NCI-H1092 (cell line): ENCODE results near the gene WNT6.

ENCODE experiments used
- DNase-seq: peaks from one replicate; lab custom pipeline; 2025; lab: John Stamatoyannopoulos, UW

The WNT6 gene

DNA sequence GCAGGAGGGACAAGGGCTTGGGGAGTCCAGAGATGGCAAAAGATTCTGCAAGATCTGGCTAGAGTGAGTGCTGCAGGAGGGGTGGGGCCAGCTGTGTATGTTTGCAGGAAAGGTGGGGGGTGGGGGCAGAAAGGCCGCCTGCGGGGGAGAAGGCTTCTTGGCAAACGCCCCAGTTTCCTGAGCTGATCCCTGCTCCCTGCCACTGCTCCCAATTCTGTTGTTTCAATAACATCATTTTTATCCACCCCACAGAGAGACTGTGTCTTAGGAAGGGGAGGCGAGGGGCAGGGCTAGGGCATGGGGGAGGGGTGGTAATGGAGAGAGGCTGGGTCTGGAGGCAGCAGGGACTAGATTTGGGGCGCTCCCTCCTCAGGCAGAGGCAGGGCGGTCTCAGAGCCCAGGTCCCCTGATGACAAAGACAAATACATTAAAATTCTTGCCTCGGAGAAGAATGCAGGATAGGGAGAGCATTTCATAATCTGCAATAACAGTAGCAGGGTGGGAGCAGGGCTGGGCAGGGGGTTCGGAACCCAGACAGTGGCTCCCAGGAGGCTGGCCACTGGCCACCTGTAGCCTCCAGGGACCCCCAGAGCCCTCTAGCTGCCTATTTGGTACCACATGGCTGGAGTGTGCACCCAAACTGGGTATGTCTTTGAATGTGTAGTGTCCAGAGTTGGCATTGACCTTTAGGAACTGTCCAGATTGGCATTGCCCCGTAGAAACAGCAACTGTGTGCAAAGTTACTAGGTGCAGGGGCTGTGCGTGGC is 2.1 kb upstream of the WNT6 start:
- no peak for DNase-seq

DNA sequence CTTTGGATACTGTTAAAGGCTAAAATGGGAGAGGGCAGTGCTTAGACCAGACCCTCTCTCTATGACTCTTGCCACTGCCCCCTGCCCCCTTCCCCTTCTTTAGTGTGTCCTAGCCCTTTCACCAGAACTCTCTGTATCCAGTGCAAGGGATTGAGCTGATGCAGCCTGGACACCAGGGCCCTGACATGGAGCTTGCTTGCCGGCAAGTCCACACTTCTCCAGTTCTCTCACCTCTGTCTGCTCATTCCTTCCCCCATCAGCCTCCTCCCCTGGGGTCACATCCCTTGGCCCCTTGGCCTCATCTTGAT is 1.5 kb upstream of the WNT6 start:
- DNase-seq: no peak

- DNase-seq: no peak
These were observed 692 bp upstream of the WNT6 start for GRCh38 chr2:218858671-218859555.

DNA sequence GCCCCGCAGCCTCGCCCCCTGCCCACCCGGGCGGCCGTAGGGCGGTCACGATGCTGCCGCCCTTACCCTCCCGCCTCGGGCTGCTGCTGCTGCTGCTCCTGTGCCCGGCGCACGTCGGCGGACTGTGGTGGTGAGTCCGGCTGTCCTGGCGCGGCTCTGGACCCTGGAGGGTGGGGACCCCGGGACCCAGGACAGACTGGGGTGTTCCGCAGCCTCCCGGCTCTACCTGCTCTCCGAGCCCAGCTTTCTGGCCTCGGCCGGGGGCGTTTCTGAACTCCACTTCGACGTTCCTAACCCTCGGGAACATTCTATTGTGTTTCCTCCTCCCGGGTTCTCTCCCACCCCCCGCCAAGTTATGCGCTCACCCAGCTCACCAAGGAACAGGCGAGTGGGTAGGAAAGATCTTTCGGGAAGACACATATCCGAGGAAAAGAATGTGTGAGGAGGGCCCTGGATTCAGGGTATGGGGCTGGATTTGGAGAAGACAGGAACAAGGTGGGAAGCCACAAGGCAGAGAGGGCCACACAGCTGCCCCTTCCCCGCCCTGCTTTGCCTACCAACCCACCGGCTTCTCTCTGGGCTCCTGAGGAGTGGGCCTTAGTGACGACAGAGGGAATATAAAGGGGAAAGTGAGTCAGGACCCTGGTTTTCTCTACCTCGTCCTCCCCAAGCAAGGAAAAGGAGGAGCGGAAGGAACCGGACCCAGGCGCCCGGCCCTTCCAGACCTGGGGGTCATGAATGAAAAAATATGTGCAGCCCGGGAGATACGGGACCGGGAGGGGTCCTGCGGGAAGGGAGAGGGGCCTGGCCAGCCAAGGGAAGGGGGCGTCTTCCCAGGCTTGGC is 605 bp downstream of the WNT6 start:
- DNase-seq: no peak

GRCh38 chr2:218860950-218861381 is 1.4 kb downstream of the WNT6 start:
- DNase-seq: peak; percentile 58

DNA sequence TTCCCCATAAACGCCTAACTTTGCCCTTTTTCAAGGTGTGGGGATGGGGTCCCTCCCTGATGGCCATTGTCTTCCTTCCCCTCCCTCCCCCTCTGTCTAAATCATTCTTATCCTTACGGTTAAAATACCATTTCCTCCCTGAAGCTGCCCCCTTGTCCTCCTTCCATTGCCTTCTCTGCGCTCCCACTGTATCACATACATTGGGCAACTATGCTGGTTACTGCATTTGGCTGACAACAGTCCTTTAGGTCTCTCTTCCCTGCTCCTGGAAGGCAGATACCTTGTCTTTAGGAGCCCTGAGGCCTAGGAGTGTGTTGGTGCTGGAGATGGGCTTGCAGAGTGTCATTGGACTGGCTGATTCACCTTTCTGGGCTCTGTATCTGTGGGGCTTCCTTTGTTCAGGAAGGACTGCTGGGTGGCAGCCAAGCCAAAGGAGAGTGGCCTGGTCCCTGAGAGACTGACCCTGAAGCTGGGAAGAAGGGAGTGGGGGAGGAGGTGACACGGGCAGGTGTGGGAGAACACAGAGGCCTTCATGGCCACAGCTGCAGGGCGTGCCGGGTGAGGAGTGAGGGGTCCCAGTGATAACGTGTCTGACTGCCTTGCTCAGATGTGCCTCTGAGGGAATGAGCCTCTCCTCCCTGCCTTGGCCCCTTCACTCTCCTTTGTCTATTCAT is 2.2 kb downstream of the WNT6 start:
- no peak for DNase-seq

GRCh38 chr2:218863021-218863520 is 3.5 kb downstream of the WNT6 start:
- DNase-seq: no peak

DNA sequence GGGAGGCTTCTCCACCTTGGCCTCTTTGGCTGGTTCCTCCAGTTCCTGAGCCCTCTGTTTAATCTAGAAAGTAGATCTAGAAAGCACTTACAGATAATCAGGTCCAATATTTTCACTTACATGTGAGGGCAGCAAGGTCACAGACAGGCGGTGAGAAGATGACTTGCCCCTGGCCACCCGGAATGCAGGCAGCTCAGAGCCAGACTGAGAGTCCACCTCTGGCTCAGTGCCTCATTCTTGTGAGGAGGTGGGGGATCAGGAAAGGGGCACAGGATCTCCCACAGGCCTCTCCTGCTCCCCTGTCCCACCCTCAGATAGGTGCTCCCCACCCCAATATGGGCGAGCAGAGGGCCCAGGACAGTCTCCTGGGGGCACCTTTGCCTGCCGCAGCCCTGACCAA is 5.8 kb downstream of the WNT6 start:
- DNase-seq: no peak

DNA sequence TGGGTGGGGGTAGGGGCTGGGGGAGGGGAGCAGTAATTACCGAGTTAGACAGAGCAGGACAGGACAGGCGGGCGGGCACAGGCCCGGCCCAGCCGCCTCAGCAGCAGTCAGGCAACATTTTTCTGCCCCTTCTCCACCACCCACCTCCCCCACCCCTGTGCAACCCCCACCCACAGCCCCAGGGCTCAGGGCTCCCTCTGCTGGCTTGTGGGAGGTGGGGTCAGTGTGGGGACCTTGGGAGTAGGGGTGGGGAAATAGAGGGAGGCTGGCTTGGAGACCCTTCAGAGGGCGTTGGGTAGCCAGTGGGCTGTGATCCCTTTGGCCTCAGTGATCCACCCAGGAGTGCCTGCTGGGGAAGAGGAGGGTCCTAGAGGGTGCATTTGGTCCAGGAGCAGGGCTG is 6.4 kb downstream of the WNT6 start:
- no peak for DNase-seq

GRCh38 chr2:218867900-218868299 is 8.3 kb downstream of the WNT6 start:
- no peak for DNase-seq

DNA sequence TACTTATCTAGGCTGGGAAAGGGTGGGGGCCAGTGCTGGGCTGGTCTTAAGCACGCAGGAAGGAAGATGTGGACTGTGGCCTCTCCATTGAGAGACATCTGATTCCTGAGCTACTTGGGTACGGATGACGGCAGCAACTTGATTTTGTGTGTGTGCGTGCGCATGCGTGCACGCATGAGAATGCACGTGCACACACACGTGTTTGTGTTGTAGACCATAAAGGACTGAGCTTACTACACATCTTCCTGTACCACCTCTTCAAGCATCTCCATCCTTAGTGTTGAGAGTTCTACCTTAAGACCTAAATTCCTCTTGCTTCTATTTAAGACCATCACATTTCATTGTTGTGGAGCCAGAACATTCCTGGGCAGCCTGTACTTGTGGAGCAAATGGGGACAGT is 9.5 kb downstream of the WNT6 start:
- no peak for DNase-seq

DNA sequence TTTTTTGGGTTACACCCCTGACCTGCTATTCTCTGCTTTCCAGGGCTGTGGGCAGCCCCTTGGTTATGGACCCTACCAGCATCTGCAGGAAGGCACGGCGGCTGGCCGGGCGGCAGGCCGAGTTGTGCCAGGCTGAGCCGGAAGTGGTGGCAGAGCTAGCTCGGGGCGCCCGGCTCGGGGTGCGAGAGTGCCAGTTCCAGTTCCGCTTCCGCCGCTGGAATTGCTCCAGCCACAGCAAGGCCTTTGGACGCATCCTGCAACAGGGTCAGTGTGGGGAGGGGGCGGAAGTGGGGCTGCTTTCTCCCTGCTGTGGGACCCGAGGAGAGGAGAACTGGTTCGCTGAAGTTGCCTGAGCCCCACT is 11.4 kb downstream of the WNT6 start:
- no peak for DNase-seq

- no peak for DNase-seq
These were observed 12.0 kb downstream of the WNT6 start for GRCh38 chr2:218871345-218872302.

GRCh38 chr2:218872645-218873358 is 13.2 kb downstream of the WNT6 start:
- no peak for DNase-seq

DNA sequence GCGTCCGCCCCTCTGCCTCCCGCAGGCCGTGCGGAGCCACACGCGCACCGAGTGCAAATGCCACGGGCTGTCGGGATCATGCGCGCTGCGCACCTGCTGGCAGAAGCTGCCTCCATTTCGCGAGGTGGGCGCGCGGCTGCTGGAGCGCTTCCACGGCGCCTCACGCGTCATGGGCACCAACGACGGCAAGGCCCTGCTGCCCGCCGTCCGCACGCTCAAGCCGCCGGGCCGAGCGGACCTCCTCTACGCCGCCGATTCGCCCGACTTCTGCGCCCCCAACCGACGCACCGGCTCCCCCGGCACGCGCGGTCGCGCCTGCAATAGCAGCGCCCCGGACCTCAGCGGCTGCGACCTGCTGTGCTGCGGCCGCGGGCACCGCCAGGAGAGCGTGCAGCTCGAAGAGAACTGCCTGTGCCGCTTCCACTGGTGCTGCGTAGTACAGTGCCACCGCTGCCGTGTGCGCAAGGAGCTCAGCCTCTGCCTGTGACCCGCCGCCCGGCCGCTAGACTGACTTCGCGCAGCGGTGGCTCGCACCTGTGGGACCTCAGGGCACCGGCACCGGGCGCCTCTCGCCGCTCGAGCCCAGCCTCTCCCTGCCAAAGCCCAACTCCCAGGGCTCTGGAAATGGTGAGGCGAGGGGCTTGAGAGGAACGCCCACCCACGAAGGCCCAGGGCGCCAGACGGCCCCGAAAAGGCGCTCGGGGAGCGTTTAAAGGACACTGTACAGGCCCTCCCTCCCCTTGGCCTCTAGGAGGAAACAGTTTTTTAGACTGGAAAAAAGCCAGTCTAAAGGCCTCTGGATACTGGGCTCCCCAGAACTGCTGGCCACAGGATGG is 14.0 kb downstream of the WNT6 start:
- no peak for DNase-seq

GRCh38 chr2:218875692-218876246 is 16.2 kb downstream of the WNT6 start:
- DNase-seq: no peak

- peak; percentile 20 for DNase-seq
These were observed 17.1 kb downstream of the WNT6 start for GRCh38 chr2:218876562-218877219.

DNA sequence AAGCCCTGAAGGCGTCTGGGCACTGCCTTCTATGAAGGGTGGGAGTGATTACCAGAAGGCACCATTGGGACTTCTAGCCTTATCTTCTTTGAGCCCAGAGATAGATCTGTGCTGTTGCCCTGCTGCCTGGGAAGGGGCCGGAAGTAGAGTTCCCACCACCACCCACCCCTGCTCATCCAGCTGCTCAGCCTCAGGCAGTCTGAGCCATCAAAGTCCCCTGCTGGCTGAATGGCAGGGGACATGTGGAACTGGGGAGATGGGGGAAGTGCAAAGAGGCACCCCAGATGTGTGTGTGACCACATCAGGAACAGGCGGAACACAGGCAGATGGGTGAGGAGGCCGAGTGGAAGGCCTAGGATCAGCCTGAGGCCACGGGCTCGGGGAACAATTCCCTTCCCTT is 17.7 kb downstream of the WNT6 start:
- DNase-seq: no peak
